Neural cell (in vitro differentiated cells): ENCODE results near the gene RPL22. TPM values are rescaled to one million over a fixed set of nuclear protein-coding genes. Genes with fewer than 3 reads are reported as not detected.

Experiments used
- H2AFZ ChIP-seq: fragments of 200-600, 300-800 bp; sonication (generic), shearing (Covaris generic); 2 replicates; pipeline ENCODE4 v1.6.0; 2014; ENCODE audit warnings: low read depth, mild to moderate bottlenecking, antibody characterized with exemption, low read length, moderate library complexity
- H3F3A ChIP-seq: fragments of 200-600 bp; shearing (Covaris generic); 2 replicates; pipeline ENCODE4 v1.6.1; 2016; ENCODE audit warnings: mild to moderate bottlenecking, moderate library complexity, mixed read lengths, antibody characterized with exemption, low read length; ENCODE audit not compliant: insufficient read depth, poor library complexity, severe bottlenecking
- H3K27ac ChIP-seq: fragments of 200-600, 300-800 bp; sonication (generic), shearing (Covaris generic); 2 replicates; pipeline ENCODE4 v1.5.1; 2014; ENCODE audit warnings: mild to moderate bottlenecking, low read length, moderate library complexity
- H3K27me3 ChIP-seq: fragments of 300-800, 200-600 bp; sonication (generic), shearing (Covaris generic); 2 replicates; pipeline ENCODE4 v1.6.0; 2014; ENCODE audit warnings: mild to moderate bottlenecking, low read depth, low read length, moderate library complexity; ENCODE audit not compliant: insufficient read depth
- H3K36me3 ChIP-seq: fragments of 300-800, 200-600 bp; sonication (generic), shearing (Covaris generic); 2 replicates; pipeline ENCODE4 v1.5.1; 2014; ENCODE audit warnings: mild to moderate bottlenecking, antibody characterized with exemption, low read length, moderate library complexity; ENCODE audit not compliant: insufficient read depth
- H3K4me2 ChIP-seq: fragments of 300-800, 200-600 bp; sonication (generic), shearing (Covaris generic); 2 replicates; pipeline ENCODE4 v1.6.0; 2014; ENCODE audit warnings: mild to moderate bottlenecking, low read length
- H3K4me3 ChIP-seq: fragments of 300-800, 200-600 bp; sonication (generic), shearing (Covaris generic); 2 replicates; pipeline ENCODE4 v1.5.1; 2014; ENCODE audit warnings: mild to moderate bottlenecking, low read length, moderate library complexity
- H3K79me2 ChIP-seq: fragments of 200-600 bp; shearing (Covaris generic); replicated peaks from 2 replicates; pipeline ENCODE4 v1.6.0; 2014; ENCODE audit warnings: mild to moderate bottlenecking, low read length, moderate library complexity; ENCODE audit not compliant: insufficient read depth
- H3K9ac ChIP-seq: fragments of 300-800, 200-600 bp; sonication (generic), shearing (Covaris generic); 2 replicates; pipeline ENCODE4 v1.6.1; 2016; ENCODE audit warnings: mild to moderate bottlenecking, low read length, mixed read lengths
- H3K9me2 ChIP-seq: fragments of 200-600 bp; shearing (Covaris generic); 2 replicates; pipeline ENCODE4 v1.6.1; 2016; ENCODE audit warnings: mild to moderate bottlenecking, low read length, mixed read lengths; ENCODE audit not compliant: insufficient read depth
- H3K9me3 ChIP-seq: fragments of 200-600, 300-800 bp; sonication (generic), shearing (Covaris generic); 2 replicates; pipeline ENCODE4 v1.6.1; 2016; ENCODE audit warnings: mild to moderate bottlenecking, mixed run types, low read length, moderate library complexity, mixed read lengths
- H4K20me1 ChIP-seq: fragments of 200-600 bp; shearing (Covaris generic); 2 replicates; pipeline ENCODE4 v1.6.1; 2016; ENCODE audit warnings: mild to moderate bottlenecking, mixed run types; ENCODE audit not compliant: insufficient read depth
- EP300 ChIP-seq: fragments of 450-650 bp; conservative IDR thresholded peaks from 2 replicates; pipeline ENCODE4 v1.6.1; 2014; ENCODE audit warnings: antibody characterized with exemption, mild to moderate bottlenecking, moderate library complexity; ENCODE audit not compliant: poor library complexity, severe bottlenecking
- EZH2 ChIP-seq: fragments of 200-600, 300-800 bp; shearing (Covaris generic), sonication (generic); IDR thresholded peaks from 2 replicates; pipeline ENCODE4 v1.6.1; 2014; ENCODE audit warnings: antibody characterized with exemption, low read length, borderline replicate concordance, mild to moderate bottlenecking; ENCODE audit not compliant: insufficient read depth, poor library complexity, severe bottlenecking
- MXI1 ChIP-seq: fragments of 450-650 bp; conservative IDR thresholded peaks from 2 replicates; pipeline ENCODE4 v1.6.1; 2014; ENCODE audit warnings: antibody characterized with exemption, mild to moderate bottlenecking; ENCODE audit not compliant: poor library complexity, severe bottlenecking
- POLR2AphosphoS5 ChIP-seq: IDR thresholded peaks from 2 replicates; pipeline ENCODE4 v1.6.1; 2012
- RAD21 ChIP-seq: fragments of 450-650 bp; conservative IDR thresholded peaks from 2 replicates; pipeline ENCODE4 v1.6.1; 2014; ENCODE audit warnings: antibody characterized with exemption, mild to moderate bottlenecking, moderate library complexity
- SMC3 ChIP-seq: fragments of 450-650 bp; conservative IDR thresholded peaks from 2 replicates; pipeline ENCODE4 v1.6.1; 2014; ENCODE audit warnings: antibody characterized with exemption, mild to moderate bottlenecking, moderate library complexity; ENCODE audit not compliant: poor library complexity
- TAF1 ChIP-seq: IDR thresholded peaks from 2 replicates; pipeline ENCODE4 v1.6.1; 2012; ENCODE audit warnings: low read depth
- polyA plus RNA-seq: library from polyadenylated mRNA; depleted of rRNA; stranded (reverse); fragments of >200 nt; gene quantifications from 2 replicates; pipeline ENCODE4 v1.2.3, GENCODE V29; 2014
- TF ChIP-seq, protein P1 (sequence below): fragments of 450-650 bp; IDR thresholded peaks from 2 replicates; pipeline ENCODE4 v1.5.1; 2014; ENCODE audit warnings: antibody characterized with exemption, mild to moderate bottlenecking, moderate library complexity; ENCODE audit not compliant: poor library complexity, severe bottlenecking
- TF ChIP-seq, protein P2 (sequence below): IDR thresholded peaks from 2 replicates; pipeline ENCODE4 v1.6.1; 2012; ENCODE audit warnings: borderline replicate concordance

Gene RPL22
- polyA plus RNA-seq, 1 donor from 2014 or later, result 294 TPM

DNA sequence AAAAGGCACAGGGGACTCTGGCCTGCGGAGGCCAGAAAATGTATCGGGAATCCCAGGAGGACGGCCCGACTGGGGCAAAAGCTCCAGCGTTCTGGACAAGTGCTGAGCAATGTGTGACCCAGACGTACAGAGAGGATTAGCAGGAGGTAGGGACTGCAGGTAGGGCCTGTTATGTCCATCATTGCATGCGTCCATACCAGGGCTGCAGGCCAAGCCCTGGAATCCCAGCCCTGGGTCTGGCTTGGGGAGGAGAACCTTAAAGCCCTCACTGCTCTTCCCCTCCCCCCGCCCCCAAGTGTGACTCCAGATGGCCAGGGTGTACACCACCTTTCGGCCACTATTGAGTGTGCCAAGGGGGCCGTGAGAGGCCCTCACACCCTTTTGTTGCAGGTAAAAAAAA, 8.5 kb upstream of the RPL22 start:
- no peaks in the 10 kb centered on the region for H3K79me2 ChIP-seq

DNA sequence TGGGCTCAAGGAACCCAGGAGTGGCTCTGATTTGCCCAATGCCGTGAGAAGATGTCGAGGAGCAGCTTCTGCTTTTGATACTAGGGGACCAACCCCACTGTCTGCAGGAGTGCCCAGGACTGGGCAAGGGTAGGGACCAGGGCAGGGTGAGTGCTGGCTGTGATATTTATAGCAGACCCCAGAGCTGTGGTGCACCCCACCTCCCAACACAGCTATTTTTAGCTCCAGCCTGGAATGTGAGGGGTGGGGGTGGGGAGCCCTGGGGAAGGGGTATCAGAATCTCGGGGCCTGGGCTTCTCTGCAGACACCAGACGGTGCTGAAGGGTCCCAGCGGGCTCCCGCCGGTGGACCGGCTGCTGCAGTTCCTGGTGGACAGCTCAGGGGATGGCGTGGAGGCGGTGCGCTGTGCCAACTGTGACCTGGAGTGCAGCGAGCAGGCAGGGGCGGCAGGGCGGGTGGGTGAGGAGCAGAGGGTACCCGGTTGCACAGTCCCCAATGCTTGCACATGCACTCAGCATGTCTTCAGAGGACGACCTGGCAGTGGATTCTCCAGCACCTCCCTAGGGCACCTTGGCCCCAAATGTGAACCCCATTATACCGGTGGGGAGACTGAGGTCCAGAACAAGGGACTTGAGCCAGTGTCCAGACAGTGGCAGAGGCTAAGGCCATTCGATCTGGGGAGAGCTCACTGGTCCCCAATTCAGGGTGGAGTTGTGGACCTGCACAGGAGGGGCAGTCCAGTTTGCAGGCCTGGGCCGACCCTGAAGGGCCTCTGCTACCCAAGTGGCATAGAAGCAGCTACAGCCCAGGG, 7.9 kb upstream of the RPL22 start:
- no peak overlapping the region for H2AFZ ChIP-seq
- no peaks in the 10 kb centered on the region for H3K36me3 ChIP-seq
- no peaks in the 10 kb centered on the region for H3F3A ChIP-seq
- peaks cover 42% of the 10 kb centered on the region for H3K27me3 ChIP-seq
- H3K79me2 ChIP-seq, result no peaks in the 10 kb centered on the region
- peak overlapping the region; percentile 7 for H3K4me3 ChIP-seq
- H3K27ac ChIP-seq, result no peak overlapping the region
- no peak overlapping the region for H3K4me2 ChIP-seq
- no peaks in the 10 kb centered on the region for H3K9me2 ChIP-seq
- TF ChIP-seq, protein P1, sequence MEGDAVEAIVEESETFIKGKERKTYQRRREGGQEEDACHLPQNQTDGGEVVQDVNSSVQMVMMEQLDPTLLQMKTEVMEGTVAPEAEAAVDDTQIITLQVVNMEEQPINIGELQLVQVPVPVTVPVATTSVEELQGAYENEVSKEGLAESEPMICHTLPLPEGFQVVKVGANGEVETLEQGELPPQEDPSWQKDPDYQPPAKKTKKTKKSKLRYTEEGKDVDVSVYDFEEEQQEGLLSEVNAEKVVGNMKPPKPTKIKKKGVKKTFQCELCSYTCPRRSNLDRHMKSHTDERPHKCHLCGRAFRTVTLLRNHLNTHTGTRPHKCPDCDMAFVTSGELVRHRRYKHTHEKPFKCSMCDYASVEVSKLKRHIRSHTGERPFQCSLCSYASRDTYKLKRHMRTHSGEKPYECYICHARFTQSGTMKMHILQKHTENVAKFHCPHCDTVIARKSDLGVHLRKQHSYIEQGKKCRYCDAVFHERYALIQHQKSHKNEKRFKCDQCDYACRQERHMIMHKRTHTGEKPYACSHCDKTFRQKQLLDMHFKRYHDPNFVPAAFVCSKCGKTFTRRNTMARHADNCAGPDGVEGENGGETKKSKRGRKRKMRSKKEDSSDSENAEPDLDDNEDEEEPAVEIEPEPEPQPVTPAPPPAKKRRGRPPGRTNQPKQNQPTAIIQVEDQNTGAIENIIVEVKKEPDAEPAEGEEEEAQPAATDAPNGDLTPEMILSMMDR, result no peak
- no peak for TF ChIP-seq POLR2AphosphoS5
- no peak for TF ChIP-seq SMC3
- no peak for TF ChIP-seq RAD21
- TF ChIP-seq, protein P2, sequence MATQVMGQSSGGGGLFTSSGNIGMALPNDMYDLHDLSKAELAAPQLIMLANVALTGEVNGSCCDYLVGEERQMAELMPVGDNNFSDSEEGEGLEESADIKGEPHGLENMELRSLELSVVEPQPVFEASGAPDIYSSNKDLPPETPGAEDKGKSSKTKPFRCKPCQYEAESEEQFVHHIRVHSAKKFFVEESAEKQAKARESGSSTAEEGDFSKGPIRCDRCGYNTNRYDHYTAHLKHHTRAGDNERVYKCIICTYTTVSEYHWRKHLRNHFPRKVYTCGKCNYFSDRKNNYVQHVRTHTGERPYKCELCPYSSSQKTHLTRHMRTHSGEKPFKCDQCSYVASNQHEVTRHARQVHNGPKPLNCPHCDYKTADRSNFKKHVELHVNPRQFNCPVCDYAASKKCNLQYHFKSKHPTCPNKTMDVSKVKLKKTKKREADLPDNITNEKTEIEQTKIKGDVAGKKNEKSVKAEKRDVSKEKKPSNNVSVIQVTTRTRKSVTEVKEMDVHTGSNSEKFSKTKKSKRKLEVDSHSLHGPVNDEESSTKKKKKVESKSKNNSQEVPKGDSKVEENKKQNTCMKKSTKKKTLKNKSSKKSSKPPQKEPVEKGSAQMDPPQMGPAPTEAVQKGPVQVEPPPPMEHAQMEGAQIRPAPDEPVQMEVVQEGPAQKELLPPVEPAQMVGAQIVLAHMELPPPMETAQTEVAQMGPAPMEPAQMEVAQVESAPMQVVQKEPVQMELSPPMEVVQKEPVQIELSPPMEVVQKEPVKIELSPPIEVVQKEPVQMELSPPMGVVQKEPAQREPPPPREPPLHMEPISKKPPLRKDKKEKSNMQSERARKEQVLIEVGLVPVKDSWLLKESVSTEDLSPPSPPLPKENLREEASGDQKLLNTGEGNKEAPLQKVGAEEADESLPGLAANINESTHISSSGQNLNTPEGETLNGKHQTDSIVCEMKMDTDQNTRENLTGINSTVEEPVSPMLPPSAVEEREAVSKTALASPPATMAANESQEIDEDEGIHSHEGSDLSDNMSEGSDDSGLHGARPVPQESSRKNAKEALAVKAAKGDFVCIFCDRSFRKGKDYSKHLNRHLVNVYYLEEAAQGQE, result no peak
- TF ChIP-seq TAF1, result no peak
- no peak for TF ChIP-seq MXI1
- no peak for TF ChIP-seq EZH2
- TF ChIP-seq EP300, result no peak
- H3K9me3 ChIP-seq, result no peaks in the 10 kb centered on the region
- no peak overlapping the region for H3K9ac ChIP-seq
- no peaks in the 10 kb centered on the region for H4K20me1 ChIP-seq

More for the DNA sequence above, 8.5 kb upstream of the RPL22 start:
- Histone ChIP-seq H3F3A (no peaks in the 10 kb centered on the region), H2AFZ (no peak overlapping the region), H4K20me1 (no peaks in the 10 kb centered on the region), H3K4me3 (no peak overlapping the region), H3K4me2 (no peak overlapping the region), H3K27me3 (peaks cover 42% of the 10 kb centered on the region), H3K27ac (no peak overlapping the region), H3K9ac (no peak overlapping the region), H3K9me2 (no peaks in the 10 kb centered on the region), H3K36me3 (no peaks in the 10 kb centered on the region), H3K9me3 (no peaks in the 10 kb centered on the region)
- TF ChIP-seq RAD21 (no peak), POLR2AphosphoS5 (no peak), EZH2 (no peak), EP300 (no peak), MXI1 (no peak), TAF1 (no peak), SMC3 (no peak)
- TF ChIP-seq, protein P1, result no peak
- TF ChIP-seq, protein P2, result no peak
